DMS153 treated with DMSO at 0.1 percent for 48 hours (cell line): ENCODE results near the gene DRICH1.
"Not testable (repeated sequence)": the region's sequence is repeated elsewhere in the genome, so short reads cannot be mapped to it uniquely, and the experiment has no call there.

Source experiments
- DNase-seq: peaks from one replicate; lab custom pipeline; 2025; ENCODE audit not compliant: unreplicated experiment; lab: John Stamatoyannopoulos, UW

Gene DRICH1

DNA sequence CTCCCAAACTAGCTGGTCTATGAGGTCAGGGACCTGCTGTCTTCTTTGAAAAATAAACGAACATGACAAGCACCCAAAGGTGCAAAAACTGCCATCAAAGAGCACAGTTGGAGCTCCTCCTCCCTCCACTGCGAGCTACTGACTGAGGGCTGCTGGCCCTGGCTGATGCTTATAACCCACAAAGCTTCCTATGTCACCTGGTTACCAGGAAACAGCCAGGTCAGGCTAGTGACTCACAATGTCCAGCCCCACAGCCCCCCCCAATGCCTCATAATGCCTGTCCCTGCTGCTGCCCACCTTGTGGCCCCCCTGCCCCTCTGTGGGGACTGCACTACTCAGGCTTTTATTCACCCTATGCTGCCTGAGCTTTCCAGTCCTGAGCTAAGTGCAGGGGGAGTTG is at the start of gene DRICH1:
DRICH1 (minus strand) TSS at position 144 of the 400 bp plus-strand sequence. CDS start 298 bp downstream, outside the sequence.
- DNase-seq: no peak

GRCh38 chr22:23681026-23681809 is 49.1 kb upstream of the DRICH1 start:
- DNase-seq: no peak

DNA sequence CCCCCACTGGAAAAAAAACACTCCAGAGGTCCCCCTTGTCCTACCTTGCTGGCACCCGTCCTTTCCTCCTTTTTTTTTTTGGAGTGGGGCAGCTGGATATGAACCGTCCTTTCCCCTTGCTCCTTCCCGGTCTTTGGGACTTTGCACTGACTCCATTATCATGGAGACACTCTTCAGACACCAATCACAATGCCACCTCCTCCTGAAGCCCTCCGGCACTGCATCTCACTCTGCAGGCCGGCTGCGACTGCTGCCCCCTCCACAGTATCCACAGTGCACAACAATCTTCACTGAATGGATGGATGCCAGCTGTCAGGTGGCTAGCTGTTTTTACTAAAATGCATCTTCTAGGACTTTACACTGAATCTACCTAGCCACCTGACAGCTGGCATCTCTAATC is 46.0 kb upstream of the DRICH1 start:
- no peak for DNase-seq

GRCh38 chr22:23677701-23677995 is 45.5 kb upstream of the DRICH1 start:
- no peak for DNase-seq

DNA sequence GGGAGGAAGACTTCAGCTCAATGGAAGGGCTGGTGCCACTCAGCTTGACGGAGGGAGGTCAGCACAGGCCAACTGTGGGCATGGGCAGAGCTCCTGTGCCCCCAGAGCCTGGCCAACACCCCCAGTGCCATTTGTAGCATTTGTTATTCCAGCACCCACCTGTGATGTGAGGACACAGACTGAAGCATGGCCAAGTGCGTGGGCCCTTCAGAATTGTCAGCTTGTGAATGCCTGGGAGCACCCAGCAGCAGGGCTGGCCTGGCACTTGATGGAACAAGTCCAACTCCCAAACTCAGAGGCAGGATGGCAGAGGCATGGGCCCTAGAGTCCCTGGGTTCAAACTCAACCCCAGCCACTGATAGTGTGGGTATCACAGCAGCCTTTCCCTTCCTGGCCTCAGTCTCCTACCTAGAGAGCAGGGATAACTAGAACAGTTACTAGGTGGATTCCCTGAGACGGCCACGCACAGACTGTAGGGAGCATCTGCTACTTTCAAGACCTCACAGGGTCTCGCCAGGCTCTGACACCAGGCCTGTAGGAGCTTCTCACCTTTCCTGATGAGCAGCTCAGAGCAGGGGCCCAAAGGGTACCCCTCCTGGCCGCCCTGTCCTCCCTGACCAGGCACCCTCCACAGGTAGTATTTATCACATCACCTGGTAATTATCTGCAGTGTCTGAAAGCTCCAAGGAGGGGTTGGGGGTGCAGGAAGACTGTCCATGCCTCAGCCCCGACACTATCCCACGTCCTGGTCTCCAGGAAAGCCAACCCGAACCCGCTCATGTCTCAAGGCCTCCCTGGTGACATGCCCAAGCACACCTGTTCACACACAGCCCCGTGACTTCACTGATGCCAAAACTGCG is 45.0 kb upstream of the DRICH1 start:
- DNase-seq: not testable (repeated sequence)

DNA sequence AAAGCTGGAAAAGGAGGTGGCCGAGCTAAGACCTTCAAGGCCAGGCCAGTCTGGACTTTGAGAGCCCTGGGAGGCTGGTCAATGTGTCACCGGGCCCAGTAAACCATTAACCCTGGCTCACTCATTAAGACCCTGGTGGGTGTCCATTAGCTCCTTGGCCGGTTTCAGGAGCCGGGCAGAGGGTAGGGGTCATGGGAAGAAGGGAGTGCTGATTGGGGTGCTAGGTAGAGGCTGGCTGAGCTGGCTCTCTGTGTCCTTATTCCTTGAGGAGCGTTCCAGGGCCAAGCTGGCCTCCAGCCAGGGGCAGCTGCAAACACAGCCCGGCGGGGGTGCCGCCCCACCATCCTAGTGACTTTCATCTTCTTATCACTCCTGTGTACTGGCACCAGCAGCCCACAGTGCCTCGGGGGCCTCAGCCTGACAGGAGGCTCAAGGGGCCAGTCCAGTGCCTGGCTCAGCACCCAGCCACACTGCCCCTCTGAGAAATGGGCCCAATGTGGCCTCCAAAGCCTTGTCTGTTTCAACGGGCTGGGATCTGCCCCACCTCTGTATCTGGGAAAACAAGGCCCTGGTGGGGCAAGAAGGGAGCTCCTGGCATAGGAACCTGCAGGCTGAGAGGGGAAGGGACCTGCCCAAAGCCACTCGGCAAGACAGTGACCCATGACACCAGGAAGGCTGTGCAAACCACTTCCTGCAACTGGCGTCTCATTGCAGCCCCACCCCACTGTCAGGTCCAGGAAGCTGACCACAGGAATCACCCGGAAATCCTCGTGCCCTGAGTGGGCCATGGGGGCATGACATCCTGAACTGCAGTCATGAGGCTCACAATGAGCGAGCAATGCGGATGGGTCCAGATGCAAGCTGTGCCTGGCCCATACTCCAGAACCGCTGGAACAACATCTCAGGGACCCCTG is 43.6 kb upstream of the DRICH1 start:
- DNase-seq: no peak

GRCh38 chr22:23674886-23675501 is 42.9 kb upstream of the DRICH1 start:
- not testable (repeated sequence) for DNase-seq

DNA sequence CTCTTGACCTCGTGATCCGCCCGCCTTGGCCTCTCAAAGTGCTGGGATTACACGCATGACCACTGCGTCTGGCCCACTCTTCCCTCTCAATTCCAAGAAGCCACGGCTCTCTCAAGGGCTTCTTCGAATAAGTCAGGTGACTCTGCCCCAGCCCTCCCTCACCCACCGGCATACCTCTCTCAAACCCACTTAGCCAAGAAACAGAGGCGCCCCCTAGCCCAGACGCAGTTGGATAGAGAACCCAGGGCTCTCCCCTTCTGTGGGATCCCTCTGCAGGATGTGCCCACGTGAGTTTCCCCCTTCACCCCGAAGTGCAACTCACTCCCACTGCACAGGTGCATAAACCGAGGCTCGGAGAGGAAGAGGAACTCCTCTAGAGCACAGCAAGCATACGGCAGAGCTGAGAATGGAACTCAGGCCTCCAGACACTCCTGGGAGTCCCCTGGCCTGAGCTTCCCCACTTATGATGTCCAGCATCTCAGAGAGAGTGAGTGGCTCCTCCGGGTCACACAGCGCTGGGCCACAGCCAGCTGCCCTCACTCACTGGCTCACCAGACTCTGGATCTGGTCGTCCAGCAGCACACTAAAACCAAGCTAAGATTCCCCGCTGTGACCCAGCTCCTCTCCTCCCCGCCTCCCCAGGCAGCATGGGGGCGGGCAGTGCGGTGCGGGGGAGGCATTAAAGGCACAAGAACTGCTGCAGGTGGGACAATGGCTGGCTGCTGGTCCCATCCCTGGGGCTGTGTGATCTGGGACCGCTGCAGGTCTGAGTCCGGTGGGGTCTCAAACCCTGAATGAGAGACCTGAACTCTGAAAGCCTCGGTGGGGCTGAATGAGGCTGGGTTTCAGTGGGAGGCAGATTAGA is 41.9 kb upstream of the DRICH1 start:
- no peak for DNase-seq

DNA sequence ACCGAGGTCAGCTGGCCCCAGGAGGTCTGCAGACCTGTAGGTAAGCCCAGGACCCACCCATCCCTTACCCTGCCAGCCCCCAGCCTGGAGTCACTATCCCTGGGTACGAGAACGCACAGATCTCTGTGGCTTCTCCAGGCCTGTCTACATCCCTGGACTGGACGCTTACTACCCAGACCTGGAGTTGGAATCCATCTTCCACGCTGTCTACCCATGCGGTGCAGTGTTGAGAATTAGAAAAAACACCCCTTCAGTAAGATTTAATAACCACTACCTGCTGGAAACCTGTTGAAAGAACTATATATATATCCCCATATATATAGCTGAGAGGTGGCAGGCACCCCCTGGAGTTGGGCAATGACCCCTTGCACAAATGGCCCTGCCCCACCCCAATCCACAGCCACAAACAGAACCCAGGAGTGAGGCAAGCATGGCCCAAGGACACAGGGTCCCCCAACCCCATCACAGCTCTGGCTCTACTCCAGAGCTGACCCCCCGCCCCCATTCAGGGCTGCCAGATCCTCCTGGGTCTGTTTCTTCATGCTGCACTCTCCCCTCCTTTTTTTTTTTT is 41.0 kb upstream of the DRICH1 start:
- no peak for DNase-seq

- not testable (repeated sequence) for DNase-seq
These were observed 40.4 kb upstream of the DRICH1 start for GRCh38 chr22:23672307-23673049.

DNA sequence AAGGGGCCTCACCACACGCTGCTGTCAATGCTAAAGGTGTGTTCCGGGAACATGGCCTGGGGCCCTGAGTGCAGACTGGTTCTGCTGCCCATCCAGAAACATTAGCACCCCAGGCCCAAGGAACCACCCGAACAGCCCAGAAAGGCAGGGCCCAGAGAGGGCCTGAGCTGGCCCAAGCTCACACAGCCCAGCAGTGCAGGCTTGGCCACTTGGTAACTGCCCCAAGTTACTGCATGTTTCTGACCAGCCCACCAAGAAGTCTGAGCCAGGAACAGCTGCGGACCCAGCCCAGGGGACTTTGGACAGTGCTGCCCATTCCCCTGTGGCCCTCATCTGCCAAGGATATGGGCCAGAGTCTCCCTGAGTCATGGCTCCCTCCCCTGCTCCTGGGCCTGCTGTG is 39.3 kb upstream of the DRICH1 start:
- DNase-seq: not testable (repeated sequence)

- DNase-seq: no peak
These were observed 38.5 kb upstream of the DRICH1 start for GRCh38 chr22:23670378-23671295.

GRCh38 chr22:23660381-23660780 is 28.3 kb upstream of the DRICH1 start:
- not testable (repeated sequence) for DNase-seq

DNA sequence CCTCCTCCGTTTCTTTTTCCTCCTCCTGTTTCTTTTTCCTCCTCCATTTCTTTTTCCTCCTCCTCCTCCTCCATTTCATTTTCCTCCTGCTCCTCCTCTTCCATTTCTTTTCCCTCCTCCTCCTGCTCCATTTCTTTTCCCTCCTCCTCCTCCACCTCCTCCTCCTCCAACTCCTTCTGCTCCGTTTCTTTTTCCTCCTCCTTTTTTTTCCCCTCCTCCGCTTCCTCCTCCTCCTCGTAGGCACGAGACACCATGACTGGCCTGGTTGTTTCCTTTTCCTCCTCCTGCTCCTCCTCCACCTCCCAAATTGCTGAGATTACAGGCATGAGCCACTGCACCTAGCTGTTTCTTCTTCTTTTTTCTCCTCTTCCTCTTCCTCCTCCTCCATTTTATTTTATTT is 25.6 kb upstream of the DRICH1 start:
- no peak for DNase-seq

- no peak for DNase-seq
These were observed 23.9 kb upstream of the DRICH1 start for GRCh38 chr22:23655891-23656475.

DNA sequence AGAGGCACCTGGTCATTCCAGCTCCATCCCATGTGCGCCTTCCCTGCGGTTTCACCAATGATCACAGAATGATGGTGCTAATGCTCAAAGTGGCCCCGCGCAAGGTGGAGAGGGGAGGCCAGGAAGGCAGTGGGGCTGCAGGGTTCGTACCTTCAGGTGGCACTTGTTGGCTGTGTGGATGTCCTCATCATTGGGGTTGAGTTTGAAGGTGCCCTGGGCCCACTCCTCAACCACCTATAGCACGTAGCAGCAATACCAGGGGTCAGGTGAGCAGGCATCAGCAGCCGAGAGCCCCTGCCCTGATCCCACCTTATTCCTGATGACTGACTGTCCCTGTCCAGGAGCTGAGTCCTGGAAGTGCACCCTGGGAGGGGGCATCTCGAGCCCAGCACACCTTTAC is 20.6 kb upstream of the DRICH1 start:
- no peak for DNase-seq

DNA sequence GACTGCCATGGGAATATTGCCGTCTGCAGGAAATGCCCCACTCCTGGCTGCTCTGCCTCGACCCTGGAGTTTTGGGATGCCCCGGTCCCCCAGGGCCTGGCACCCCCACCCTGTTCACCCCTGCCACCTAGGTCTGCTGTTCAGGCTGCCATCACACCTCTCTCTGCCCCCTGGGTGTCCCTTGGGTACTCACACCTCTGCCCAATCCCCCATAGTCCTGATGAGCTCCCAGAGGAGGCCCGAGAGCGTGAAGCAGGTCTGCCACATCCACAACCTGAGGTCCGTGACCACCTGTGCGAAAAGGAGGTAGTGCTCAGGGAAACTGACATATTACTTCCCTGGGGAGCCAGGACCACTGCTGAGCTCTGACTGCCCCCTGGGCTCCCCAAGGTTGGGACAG is 20.2 kb upstream of the DRICH1 start:
- no peak for DNase-seq
